Esophagus muscularis mucosa (tissue), 4 donors: Measurements from ENCODE around the gene FMN1. TPM values are rescaled to one million over a fixed set of nuclear protein-coding genes. Genes with fewer than 3 reads are reported as not detected.

Experiments used
- DNase-seq: peaks from one replicate; pipeline ENCODE4 v3.0.0-alpha.2; 2017; ENCODE audit errors: extremely low spot score
- H3K27ac ChIP-seq, 4 donors: fragments of 200-600 bp; sonication (generic); replicated peaks in 1 of 4; 1 replicate in 3 of 4; 2 replicates in 1 of 4; pipeline ENCODE4 v1.5.1; 2016 to 2019; ENCODE audit warnings: mild to moderate bottlenecking in 1 of 4
- H3K27me3 ChIP-seq, 4 donors: fragments of 200-600 bp; sonication (generic); one replicate each; pipeline versions ENCODE4 v1.5.1 to v1.6.0; 2016 to 2019
- H3K36me3 ChIP-seq, 4 donors: fragments of 200-600 bp; sonication (generic); one replicate each; pipeline ENCODE4 v1.5.1; 2016 to 2019
- H3K4me1 ChIP-seq, 4 donors: fragments of 200-600 bp; sonication (generic); one replicate each; pipeline ENCODE4 v1.5.1; 2016 to 2019
- H3K4me3 ChIP-seq, 4 donors: fragments of 200-600 bp; sonication (generic); 1 replicate in 2 of 4; 2 replicates in 2 of 4; pipeline ENCODE4 v1.5.1; 2016 to 2019; ENCODE audit warnings: mild to moderate bottlenecking in 4 of 4, moderate library complexity in 1 of 4
- H3K9me3 ChIP-seq, 4 donors: fragments of 200-600 bp; sonication (generic); 1 replicate in 3 of 4; 2 replicates in 1 of 4; pipeline ENCODE4 v1.5.1; 2016 to 2019
- EP300 ChIP-seq: sonication (generic); formaldehyde crosslinking; IDR thresholded peaks from one replicate; pipeline ENCODE4 v1.6.1; 2017; ENCODE audit warnings: antibody characterized with exemption
- POLR2A ChIP-seq: fragments of 450-650 bp; IDR thresholded peaks from one replicate; pipeline ENCODE4 v1.6.1; 2017; ENCODE audit warnings: antibody characterized with exemption, moderate library complexity, mild to moderate bottlenecking, low read depth
- POLR2AphosphoS5 ChIP-seq, 2 donors: sonication (generic); formaldehyde crosslinking; IDR thresholded peaks; one replicate each; pipeline ENCODE4 v1.6.1; 2017; ENCODE audit warnings: antibody characterized with exemption in 2 of 2
- WGBS: methylation state at CpG from one replicate; pipeline ENCODE4 v1.1.5; 2018; 5-methylcytosine and 5-hydroxymethylcytosine counted together
- intact Hi-C: fragments of 100-400 bp; cut with DNase I; formaldehyde crosslinking; loops from one replicate; pipeline ENCODE4 v1.15.1; 2023
- total RNA-seq, 4 donors: library from RNA; depleted of rRNA; stranded (reverse); fragments of >200 nt; gene quantifications; one replicate each; pipeline versions ENCODE4 v1.1.0 to v1.2.1, GENCODE V29; 2016
- TF ChIP-seq, protein P1 (sequence below), 3 experiments: fragments of 200-600 bp in 2 of 3; fragments of 450-650 bp in 1 of 3; sonication (generic) in 2 of 3; IDR thresholded peaks; one replicate each; pipeline ENCODE4 v1.5.1; 2017 to 2019; ENCODE audit warnings: antibody characterized with exemption in 3 of 3, mild to moderate bottlenecking in 2 of 3, moderate library complexity in 1 of 3

FMN1 gene
- total RNA-seq, 4 donors from 2014 or later, result 4.8 to 12.5 (median 8.6) TPM

DNA sequence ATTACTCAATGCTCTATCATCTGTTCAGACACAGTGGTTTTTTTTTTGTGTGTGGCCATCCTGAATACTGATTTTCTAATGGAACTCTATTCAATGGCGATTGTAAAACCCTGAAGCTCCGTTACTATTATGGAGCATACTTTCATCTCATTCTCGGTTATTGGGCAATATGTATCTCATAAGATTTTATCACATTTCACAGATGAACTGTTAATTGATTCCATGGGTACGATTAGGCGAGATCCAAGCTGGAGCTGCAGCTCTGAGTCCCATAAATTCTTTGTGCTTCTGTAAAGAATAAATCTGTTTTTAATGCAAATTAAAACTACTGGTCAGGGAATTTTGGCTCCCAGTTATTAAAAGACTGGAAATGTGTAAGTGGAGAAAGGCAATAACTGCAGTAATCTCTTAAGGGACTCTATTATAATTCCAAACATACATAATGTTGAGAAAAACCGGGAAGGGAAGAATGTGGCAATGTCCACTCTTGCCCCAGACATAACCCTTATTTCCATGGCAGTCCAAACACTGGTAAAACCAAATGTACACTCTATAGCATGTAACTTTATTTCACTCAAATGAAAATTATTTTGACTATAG lies 394.5 kb downstream of the FMN1 start:
- H3K36me3 ChIP-seq, result no peaks in the 10 kb centered on the region
- H3K9me3 ChIP-seq, result peaks cover 0 to 7% (median 0%) of the 10 kb centered on the region in 4 donors
- TF ChIP-seq EP300, result no peak
- TF ChIP-seq POLR2A, result no peak
- TF ChIP-seq, protein P1, sequence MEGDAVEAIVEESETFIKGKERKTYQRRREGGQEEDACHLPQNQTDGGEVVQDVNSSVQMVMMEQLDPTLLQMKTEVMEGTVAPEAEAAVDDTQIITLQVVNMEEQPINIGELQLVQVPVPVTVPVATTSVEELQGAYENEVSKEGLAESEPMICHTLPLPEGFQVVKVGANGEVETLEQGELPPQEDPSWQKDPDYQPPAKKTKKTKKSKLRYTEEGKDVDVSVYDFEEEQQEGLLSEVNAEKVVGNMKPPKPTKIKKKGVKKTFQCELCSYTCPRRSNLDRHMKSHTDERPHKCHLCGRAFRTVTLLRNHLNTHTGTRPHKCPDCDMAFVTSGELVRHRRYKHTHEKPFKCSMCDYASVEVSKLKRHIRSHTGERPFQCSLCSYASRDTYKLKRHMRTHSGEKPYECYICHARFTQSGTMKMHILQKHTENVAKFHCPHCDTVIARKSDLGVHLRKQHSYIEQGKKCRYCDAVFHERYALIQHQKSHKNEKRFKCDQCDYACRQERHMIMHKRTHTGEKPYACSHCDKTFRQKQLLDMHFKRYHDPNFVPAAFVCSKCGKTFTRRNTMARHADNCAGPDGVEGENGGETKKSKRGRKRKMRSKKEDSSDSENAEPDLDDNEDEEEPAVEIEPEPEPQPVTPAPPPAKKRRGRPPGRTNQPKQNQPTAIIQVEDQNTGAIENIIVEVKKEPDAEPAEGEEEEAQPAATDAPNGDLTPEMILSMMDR (IDR thresholded peaks at IDR 0.05), result no peak
- TF ChIP-seq POLR2AphosphoS5 (IDR thresholded peaks at IDR 0.05), result no peak
- H3K27me3 ChIP-seq, result no peaks in the 10 kb centered on the region
- intact Hi-C loops, result no loop called here
- H3K4me3 ChIP-seq, result no peak overlapping the region
- no peak overlapping the region for H3K27ac ChIP-seq
- H3K4me1 ChIP-seq, result peaks cover 0 to 6% (median 2%) of the 10 kb centered on the region in 4 donors
- 93% methylated on average over 6 of the region's 6 CpGs for WGBS
- DNase-seq, result no peak

DNA sequence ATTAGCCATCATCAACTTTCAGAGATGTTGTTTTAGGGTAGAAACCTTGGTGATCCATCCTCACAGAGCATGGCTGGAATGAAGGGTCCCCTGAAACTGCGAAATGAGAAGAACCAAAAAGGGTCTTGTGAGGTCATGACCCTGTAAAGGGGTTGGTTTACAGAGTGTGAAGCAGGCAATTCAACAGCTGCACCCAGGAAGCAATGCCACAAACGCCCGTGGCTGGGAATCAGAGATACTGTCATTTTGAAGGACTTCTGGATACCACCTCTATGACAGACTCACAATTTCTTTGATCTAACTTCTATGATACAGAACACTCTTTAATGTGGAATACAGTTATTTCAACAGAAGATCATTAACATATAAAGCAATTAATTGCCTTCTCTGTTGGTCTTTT lies 397.7 kb downstream of the FMN1 start:
- Histone ChIP-seq H3K36me3 (no peaks in the 10 kb centered on the region), H3K27ac (no peak overlapping the region), H3K4me3 (no peak overlapping the region), H3K4me1 (peaks cover 0 to 6% (median 2%) of the 10 kb centered on the region in 4 donors), H3K9me3 (no peaks in the 10 kb centered on the region), H3K27me3 (no peaks in the 10 kb centered on the region)
- no peak for DNase-seq
- intact Hi-C loops, result no loop called here
- 57% methylated on average over 3 of the region's 3 CpGs for WGBS
- no peak for TF ChIP-seq POLR2A
- TF ChIP-seq, protein P1 (IDR thresholded peaks at IDR 0.05), result no peak
- TF ChIP-seq EP300, result no peak
- no peak for TF ChIP-seq POLR2AphosphoS5 (IDR thresholded peaks at IDR 0.05)

DNA sequence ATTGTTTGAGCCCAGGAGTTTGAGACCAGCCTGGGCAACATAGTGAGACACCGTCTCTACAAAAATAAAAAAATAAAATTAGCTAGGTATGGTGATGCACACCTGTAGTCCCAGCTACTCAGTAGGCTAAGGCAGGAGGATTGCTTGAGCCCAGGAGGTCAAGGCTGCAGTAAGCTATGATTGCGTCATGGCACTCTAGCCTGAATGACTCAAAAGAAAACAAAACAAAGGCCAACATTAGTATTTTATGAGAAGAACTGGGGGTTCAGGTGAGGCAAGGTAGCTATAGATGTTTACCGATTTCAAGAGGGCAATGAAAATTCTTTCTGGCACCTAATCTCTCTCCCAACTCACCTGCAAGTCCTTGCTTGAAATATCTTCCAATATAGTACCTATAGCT lies 399.5 kb downstream of the FMN1 start:
- TF ChIP-seq POLR2AphosphoS5 (IDR thresholded peaks at IDR 0.05) (no peak), POLR2A (no peak), EP300 (no peak)
- TF ChIP-seq, protein P1 (IDR thresholded peaks at IDR 0.05), result no peak
- 97% methylated on average over 3 of the region's 3 CpGs for WGBS
- H3K27ac ChIP-seq, result no peak overlapping the region
- intact Hi-C loops, result no loop called here
- peaks cover 0 to 12% (median 4%) of the 10 kb centered on the region in 4 donors for H3K4me1 ChIP-seq
- no peak overlapping the region for H3K4me3 ChIP-seq
- no peaks in the 10 kb centered on the region for H3K36me3 ChIP-seq
- DNase-seq, result no peak
- H3K27me3 ChIP-seq, result no peaks in the 10 kb centered on the region
- no peaks in the 10 kb centered on the region for H3K9me3 ChIP-seq

DNA sequence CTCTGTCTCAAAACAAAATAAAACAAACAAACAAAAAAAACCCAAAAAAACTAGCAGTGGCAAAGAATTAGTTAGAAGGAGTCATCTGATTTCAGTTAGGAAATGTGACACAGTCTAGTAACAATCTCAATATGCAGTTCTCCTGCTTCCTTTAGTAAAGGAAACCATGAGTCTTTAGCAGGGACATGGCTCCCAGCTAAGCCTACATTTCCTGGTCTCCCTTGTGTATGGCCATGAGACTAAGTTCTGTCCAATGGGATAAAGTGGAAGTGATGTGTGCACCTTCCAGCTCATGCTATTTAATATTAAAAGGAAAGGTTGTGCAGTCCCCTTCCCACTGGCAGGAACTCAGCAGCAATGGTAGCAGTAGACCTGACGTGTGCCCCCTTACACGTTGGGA lies 402.1 kb downstream of the FMN1 start:
- H3K9me3 ChIP-seq, result no peaks in the 10 kb centered on the region
- DNase-seq, result no peak
- no peaks in the 10 kb centered on the region for H3K27me3 ChIP-seq
- 79% methylated on average over 2 of the region's 2 CpGs for WGBS
- no peak overlapping the region for H3K4me3 ChIP-seq
- TF ChIP-seq POLR2A (no peak), EP300 (no peak), POLR2AphosphoS5 (IDR thresholded peaks at IDR 0.05) (no peak)
- TF ChIP-seq, protein P1 (IDR thresholded peaks at IDR 0.05), result no peak
- no peak overlapping the region for H3K27ac ChIP-seq
- peaks cover 0 to 14% (median 5%) of the 10 kb centered on the region in 4 donors for H3K4me1 ChIP-seq
- H3K36me3 ChIP-seq, result no peaks in the 10 kb centered on the region
- intact Hi-C loops, result no loop called here
